HUDEP-2 (cell line): ENCODE data around the gene STX8.

Experiments used
- DNase-seq, 76 experiments: peaks; one replicate each; lab custom pipeline; 2025; ENCODE audit not compliant: unreplicated experiment in 76 of 76; lab: John Stamatoyannopoulos, UW

The STX8 gene

DNA sequence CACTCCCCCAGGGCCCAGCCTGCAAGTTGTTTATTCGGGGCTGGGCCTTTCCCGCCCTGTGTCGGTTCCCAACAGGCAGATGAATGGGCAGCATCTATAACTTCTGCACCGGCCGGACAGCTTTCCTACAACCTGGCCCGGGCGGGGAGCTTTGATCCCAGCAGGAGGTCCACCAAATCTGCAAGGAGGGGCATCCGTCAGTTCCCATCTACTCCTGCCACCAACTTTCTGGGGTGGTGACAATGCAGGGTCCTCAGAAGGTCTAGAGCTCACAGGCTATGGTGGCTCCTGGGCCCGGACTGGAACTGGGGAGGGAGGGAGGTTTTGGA is 342.4 kb downstream of the STX8 start:
- no peak for DNase-seq

DNA sequence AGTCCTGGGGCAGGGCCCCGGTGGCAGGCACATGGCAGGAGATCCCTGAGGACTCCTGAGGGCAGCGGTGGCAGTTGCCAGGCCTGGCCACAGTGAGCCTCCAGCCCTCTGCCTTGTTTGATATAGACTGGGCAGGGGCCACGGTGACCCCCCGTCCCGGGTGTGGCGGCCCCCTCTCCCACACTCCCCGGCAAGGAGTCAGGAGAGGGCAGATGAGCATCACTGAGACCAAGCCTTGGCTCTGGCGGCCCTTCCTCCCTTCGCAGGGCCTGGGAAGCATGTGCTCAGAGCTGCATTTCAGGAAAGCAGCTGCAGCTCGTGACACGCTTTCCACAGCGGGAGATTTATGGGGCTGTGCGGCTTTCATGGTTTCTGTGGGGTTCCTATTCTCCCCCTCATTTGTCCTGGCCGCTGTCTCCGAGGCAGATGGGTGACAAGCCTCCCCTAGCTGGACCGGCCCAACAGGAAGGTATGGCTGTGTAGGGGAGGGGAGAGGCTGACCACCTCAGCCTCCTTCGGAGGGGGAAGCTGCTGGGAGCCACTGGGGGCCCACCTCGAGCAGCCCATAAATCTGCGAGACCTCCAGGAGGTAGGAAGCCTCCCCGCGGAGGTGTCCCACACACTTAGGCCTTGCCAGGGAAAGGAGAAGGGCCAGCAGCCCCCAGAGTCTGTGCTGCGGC is 342.9 kb downstream of the STX8 start:
- no peak for DNase-seq

GRCh38 chr17:9232155-9232475 is 343.5 kb downstream of the STX8 start:
- no peak for DNase-seq

DNA sequence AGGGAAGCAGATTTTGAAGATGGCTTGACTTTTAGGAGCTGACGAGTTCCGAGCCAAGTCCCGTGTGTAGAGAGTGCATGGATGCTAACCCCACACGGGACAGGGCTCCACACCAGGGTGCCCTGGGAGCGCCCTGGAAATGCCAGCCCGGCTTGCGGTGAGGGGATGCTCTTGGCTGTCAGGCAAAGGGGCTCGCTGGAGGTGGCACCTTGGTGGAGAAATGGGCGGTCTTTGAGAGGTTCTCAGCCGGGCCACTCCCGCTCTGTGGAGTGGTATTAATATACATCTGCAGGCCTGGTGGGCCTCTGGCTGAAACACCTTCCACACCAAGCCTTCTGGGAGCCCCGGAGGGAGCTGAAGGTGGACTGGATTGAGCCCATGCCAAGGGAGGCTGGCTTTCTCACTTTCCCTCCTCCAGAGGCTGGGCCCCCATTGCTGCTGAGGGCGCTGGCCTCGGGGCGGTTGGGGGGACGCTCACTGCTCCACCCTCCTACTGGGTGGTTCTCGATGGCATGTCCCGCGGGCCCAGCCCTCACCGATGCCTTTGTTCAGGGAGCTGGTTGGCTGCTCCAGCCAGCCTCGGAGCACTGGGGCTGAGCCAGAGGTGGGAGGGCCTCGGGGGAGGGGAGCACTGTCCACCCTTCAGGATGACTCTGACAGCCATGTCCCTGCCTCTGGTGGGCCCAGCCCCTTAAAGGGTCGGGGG is 344.0 kb downstream of the STX8 start:
- DNase-seq: no peak

GRCh38 chr17:9230861-9231260 is 344.8 kb downstream of the STX8 start:
- no peak for DNase-seq

- DNase-seq: no peak
Measured at GRCh38 chr17:9230346-9230745, 345.3 kb downstream of the STX8 start.

GRCh38 chr17:9229826-9230201 is 345.8 kb downstream of the STX8 start:
- no peak for DNase-seq

GRCh38 chr17:9229160-9229825 is 346.3 kb downstream of the STX8 start:
- DNase-seq: no peak

GRCh38 chr17:9228408-9229159 is 347.0 kb downstream of the STX8 start:
- no peak for DNase-seq

GRCh38 chr17:9227819-9228407 is 347.7 kb downstream of the STX8 start:
- no peak for DNase-seq

GRCh38 chr17:9226794-9227135 is 348.9 kb downstream of the STX8 start:
- no peak for DNase-seq

- DNase-seq: no peak
Measured at GRCh38 chr17:9226130-9226793, 349.4 kb downstream of the STX8 start.

DNA sequence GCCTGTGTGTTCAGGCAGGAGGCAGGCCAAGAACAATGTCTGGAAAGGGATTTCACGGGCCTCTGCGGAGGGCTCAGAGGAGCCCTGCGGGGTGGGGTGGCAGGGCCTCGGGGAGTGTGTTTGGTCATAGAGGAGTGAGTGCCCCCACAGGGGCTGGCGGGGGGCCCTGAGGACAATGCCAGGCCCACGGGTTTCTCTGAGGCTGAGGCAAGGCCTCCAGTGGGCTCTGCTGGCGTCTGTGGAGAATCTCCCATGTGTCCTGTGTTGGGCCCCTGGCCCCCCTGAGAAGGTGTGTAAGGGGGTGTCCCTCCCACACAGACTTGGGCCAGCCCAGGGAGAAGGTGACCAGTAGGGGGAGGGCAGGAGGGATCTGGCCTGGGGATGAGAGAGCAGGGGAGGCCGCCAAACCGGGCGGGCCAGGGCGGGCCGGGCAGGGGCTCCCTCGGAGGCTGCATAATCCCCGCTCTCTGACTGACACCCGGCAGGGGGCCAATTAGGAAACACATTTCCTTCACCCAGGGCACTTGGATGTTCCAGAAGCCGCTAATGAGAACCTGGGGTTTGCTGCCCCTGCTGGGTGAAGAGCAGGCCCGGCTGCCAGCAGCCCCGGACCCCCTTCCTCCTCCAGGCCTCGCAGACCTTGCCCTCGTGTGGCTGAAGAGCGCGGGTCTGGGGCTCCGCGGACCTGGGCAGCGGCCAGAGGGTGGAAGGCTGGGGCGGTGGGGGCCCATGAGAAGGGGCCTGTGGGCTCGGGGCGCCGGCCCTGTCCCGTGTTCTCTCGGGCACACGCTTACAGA is 350.1 kb downstream of the STX8 start:
- DNase-seq: no peak

DNA sequence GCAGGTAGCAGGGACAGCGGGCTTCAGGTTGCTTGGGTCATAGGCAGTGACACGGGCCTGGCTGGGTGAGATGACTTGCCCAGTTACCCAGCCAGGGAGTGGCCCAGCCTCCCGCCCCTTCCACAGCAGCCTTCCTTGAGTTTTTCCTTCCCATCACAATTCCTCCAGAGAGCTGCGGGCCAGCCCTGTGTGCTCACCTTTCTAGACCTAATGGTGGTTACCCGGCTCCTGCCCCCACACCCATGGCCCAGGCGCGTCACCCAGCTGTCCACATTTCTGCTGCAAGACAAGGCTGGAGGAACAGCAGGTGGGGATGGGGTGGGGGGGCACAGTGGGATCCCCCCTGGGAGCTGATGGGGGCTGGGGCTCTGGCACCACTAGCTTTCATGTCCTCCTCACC is 351.1 kb downstream of the STX8 start:
- DNase-seq: no peak

DNA sequence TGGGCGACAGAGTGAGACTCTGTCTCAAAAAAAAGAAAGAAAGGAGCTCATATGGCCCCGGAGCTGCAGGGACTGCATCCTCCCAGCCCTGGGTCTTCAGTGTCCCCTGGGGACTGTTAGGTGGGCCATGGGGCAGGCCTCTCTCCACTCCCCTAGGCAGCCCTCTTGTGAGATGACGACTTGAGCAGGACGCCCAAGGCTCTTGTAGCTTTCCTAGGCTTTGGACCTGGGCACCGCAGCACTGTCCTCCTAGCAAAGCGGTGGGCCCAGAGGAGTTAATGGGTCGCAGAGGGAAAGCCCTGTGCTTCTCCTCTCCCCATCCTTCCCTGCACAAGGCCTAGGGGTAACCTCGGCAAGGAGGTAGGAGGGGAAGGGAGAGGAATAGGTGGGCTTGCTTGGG is 352.1 kb downstream of the STX8 start:
- DNase-seq: no peak

- DNase-seq: no peak
Measured at GRCh38 chr17:9221922-9222180, 353.8 kb downstream of the STX8 start.

GRCh38 chr17:9221147-9221921 is 354.3 kb downstream of the STX8 start:
- no peak for DNase-seq

- DNase-seq: no peak
Measured at GRCh38 chr17:9220398-9221146, 355.0 kb downstream of the STX8 start.
